Osteocyte (in vitro differentiated cells): ENCODE data around the gene HIPK2. TPM values are rescaled to one million over a fixed set of nuclear protein-coding genes. Genes with fewer than 3 reads are reported as not detected.

Source experiments
- DNase-seq: peaks from one replicate; pipeline ENCODE4 v3.0.0; 2021; ENCODE audit warnings: mixed read lengths; ENCODE audit not compliant: unreplicated experiment; ENCODE audit errors: extremely low spot score
- H3K27ac Mint-ChIP-seq: one replicate; pipeline ENCODE4 v1.8.0; 2021; ENCODE audit warnings: mild to moderate bottlenecking, mixed read lengths; ENCODE audit not compliant: unreplicated experiment
- H3K27me3 Mint-ChIP-seq: one replicate; pipeline ENCODE4 v1.8.0; 2021; ENCODE audit warnings: mixed read lengths; ENCODE audit not compliant: unreplicated experiment
- H3K36me3 Mint-ChIP-seq: one replicate; pipeline ENCODE4 v1.8.0; 2021; ENCODE audit warnings: mixed read lengths; ENCODE audit not compliant: unreplicated experiment
- H3K4me1 Mint-ChIP-seq: one replicate; pipeline ENCODE4 v1.8.0; 2021; ENCODE audit warnings: mixed read lengths; ENCODE audit not compliant: unreplicated experiment
- H3K4me3 Mint-ChIP-seq: one replicate; pipeline ENCODE4 v1.8.0; 2021; ENCODE audit warnings: mild to moderate bottlenecking, moderate library complexity, mixed read lengths; ENCODE audit not compliant: unreplicated experiment
- H3K9me3 Mint-ChIP-seq: one replicate; pipeline ENCODE4 v1.8.0; 2021; ENCODE audit warnings: mixed read lengths; ENCODE audit not compliant: unreplicated experiment
- total RNA-seq: library from RNA; stranded (reverse); gene quantifications from 2 replicates; pipeline ENCODE4 v1.2.1, GENCODE V29; 2021
- TF ChIP-seq, protein P1 (sequence below): fragments of 200-600 bp; sonication (generic); IDR thresholded peaks from 2 replicates; pipeline ENCODE4 v1.5.0; 2021; ENCODE audit warnings: antibody characterized with exemption, mild to moderate bottlenecking, moderate library complexity

Gene HIPK2
- total RNA-seq, 1 donor from 2014 or later = 90.8 TPM

DNA sequence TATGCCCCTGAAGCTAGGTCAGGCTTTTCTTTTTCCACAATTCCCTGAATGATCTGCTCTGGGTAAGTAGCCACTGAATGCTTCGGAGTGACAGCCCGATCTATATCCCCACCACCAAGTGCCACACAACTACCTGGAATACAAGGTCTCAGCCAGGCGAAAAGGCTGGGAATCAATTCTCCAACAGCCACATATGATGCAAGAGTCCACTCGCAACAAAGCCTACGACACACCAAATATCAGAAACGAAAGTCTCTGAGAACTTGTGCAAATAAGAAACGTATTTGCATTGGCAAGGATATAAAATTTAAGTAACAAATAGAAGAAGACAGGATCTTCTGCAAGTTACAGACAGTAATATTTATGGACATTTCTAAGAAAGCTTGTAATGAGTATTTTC, 5.7 kb downstream of the HIPK2 start:
- TF ChIP-seq, protein P1, sequence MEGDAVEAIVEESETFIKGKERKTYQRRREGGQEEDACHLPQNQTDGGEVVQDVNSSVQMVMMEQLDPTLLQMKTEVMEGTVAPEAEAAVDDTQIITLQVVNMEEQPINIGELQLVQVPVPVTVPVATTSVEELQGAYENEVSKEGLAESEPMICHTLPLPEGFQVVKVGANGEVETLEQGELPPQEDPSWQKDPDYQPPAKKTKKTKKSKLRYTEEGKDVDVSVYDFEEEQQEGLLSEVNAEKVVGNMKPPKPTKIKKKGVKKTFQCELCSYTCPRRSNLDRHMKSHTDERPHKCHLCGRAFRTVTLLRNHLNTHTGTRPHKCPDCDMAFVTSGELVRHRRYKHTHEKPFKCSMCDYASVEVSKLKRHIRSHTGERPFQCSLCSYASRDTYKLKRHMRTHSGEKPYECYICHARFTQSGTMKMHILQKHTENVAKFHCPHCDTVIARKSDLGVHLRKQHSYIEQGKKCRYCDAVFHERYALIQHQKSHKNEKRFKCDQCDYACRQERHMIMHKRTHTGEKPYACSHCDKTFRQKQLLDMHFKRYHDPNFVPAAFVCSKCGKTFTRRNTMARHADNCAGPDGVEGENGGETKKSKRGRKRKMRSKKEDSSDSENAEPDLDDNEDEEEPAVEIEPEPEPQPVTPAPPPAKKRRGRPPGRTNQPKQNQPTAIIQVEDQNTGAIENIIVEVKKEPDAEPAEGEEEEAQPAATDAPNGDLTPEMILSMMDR = no peak
- Mint-ChIP-seq H3K36me3 (peaks cover 9% of the 10 kb centered on the region), H3K4me1 (peaks cover 82% of the 10 kb centered on the region)

DNA sequence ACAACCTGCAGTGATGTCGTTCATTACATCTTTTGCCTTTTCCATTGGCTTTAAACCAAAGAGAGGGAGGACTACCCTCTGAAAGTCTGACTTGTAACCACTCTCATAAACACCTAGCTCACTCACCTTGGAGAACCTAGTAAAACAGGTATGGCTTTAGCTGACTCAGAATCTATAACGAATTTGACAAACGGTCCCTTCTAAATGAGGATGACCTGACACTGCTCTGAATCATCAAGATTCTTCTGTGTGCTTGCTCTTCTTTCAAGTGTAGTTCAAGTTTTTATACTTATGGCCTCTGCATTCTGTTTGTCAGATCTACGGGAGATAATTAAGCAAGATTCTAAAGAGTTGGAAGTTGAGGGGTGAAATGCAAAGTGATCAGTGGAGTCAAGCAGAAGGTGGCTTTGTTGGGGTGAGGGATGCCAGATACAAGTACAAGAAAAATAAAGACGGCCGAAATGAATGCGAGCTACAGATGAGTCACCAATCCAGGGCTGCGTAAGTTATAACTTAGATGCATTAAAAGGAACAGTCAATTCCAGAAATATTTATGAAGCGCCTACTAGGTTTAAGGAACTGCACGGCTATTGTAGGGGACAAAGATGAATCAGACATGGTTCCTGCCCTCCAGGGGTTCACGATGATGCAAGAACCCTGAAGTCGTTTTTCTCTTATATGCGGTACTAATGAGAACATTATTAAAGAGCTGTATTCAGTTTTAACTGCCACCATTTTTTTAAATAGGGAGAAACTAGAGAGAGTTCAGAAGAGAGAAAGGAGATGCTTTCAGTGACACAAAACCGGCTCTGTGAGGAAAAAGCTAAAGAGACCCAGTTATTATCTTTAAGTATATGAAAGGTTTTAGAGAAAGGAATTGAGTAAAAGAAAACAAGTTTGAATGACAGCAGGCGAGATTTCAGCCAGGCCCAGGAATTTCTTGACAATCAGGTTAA, 6.5 kb downstream of the HIPK2 start:
- peak overlapping the region; percentile 90 for H3K27ac Mint-ChIP-seq
- peaks cover 90% of the 10 kb centered on the region for H3K4me1 Mint-ChIP-seq
- no peak for DNase-seq
- no peaks in the 10 kb centered on the region for H3K9me3 Mint-ChIP-seq
- TF ChIP-seq, protein P1 = no peak
- H3K36me3 Mint-ChIP-seq = peaks cover 10% of the 10 kb centered on the region
- H3K27me3 Mint-ChIP-seq = no peaks in the 10 kb centered on the region
- H3K4me3 Mint-ChIP-seq = peak overlapping the region; percentile 61

More for the DNA sequence above, 5.7 kb downstream of the HIPK2 start:
- Mint-ChIP-seq H3K27me3 (no peaks in the 10 kb centered on the region), H3K27ac (peak overlapping the region; percentile 90), H3K4me3 (peak overlapping the region; percentile 35), H3K9me3 (no peaks in the 10 kb centered on the region)
- DNase-seq = no peak

DNA sequence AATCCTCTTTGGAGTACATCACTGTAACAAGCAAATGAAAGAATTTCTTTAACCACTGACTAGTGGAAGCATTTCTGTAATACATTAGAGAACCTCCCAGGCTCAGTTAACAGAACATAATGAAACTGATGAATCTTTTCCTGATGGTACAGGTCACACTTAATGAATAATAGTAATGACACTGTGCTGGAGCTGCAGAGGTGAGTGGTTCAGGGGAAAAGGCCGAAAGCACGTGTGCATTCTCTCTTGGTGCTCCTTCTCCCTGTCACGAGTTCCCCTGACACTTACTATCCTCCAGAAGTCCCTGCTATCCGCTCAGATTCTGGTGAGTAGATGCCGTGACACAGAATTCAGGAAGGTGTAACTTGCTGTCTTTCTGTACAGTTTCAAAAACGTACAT, 8.0 kb downstream of the HIPK2 start:
- TF ChIP-seq, protein P1 = no peak
- no peak for DNase-seq
- Mint-ChIP-seq H3K4me3 (no peak overlapping the region), H3K36me3 (peaks cover 16% of the 10 kb centered on the region), H3K4me1 (peaks cover 94% of the 10 kb centered on the region), H3K27me3 (no peaks in the 10 kb centered on the region), H3K9me3 (peaks cover 4% of the 10 kb centered on the region), H3K27ac (peak overlapping the region; percentile 56)

DNA sequence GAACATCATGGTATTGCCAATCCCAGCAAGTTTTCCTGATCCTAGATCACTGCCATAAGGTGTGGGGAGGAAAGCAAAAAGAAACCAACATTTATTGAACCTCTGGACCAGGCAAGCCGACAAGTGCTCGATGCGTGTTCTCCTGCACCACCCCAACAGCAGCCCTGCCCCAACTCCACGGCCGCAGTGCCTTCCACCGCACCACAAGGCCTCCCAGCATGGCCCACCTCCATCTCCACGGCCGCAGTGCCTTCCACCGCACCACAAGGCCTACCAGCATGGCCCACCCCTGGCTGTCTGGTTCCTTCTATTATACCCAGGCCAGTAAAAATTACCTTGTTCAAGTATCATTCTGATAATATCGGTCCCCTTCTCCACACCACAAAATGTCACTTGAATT, 8.7 kb downstream of the HIPK2 start:
- peaks cover 94% of the 10 kb centered on the region for H3K4me1 Mint-ChIP-seq

More for the DNA sequence above, 8.7 kb downstream of the HIPK2 start:
- H3K27me3 Mint-ChIP-seq = no peaks in the 10 kb centered on the region
- TF ChIP-seq, protein P1 = no peak
- peak overlapping the region; percentile 56 for H3K27ac Mint-ChIP-seq
- DNase-seq = no peak
- H3K36me3 Mint-ChIP-seq = peaks cover 19% of the 10 kb centered on the region
- H3K9me3 Mint-ChIP-seq = peaks cover 4% of the 10 kb centered on the region
- no peak overlapping the region for H3K4me3 Mint-ChIP-seq
